IgD-negative memory B cell (primary cell): ENCODE data around the gene FOXR1. TPM values are rescaled to one million over a fixed set of nuclear protein-coding genes. Genes with fewer than 3 reads are reported as not detected.

Experiments used
- H3K27ac Mint-ChIP-seq, 3 donors: one replicate each; pipeline ENCODE4 v1.8.0; 2020 to 2022; ENCODE audit warnings: mild to moderate bottlenecking in 3 of 3, mixed read lengths in 3 of 3, moderate library complexity in 1 of 3
- H3K27me3 Mint-ChIP-seq: one replicate; pipeline ENCODE4 v1.8.0; 2021; ENCODE audit warnings: mixed read lengths
- H3K36me3 Mint-ChIP-seq: one replicate; pipeline ENCODE4 v1.8.0; 2020; ENCODE audit warnings: mild to moderate bottlenecking, mixed read lengths
- H3K4me1 Mint-ChIP-seq, 3 donors: one replicate each; pipeline ENCODE4 v1.8.0; 2020 to 2022; ENCODE audit warnings: mixed read lengths in 3 of 3, mild to moderate bottlenecking in 1 of 3
- H3K4me3 Mint-ChIP-seq, 4 donors: one replicate each; pipeline ENCODE4 v1.8.0; 2020 to 2022; ENCODE audit warnings: mild to moderate bottlenecking in 4 of 4, mixed read lengths in 4 of 4, moderate library complexity in 3 of 4
- H3K9me3 Mint-ChIP-seq, 3 donors: one replicate each; pipeline ENCODE4 v1.8.0; 2020 to 2021; ENCODE audit warnings: mixed read lengths in 3 of 3, mild to moderate bottlenecking in 1 of 3
- polyA plus RNA-seq: library from polyadenylated mRNA; unstranded; fragments of 300-500 nt; fragmentation: Illumina TruSeq; gene quantifications from one replicate; pipeline ENCODE4 v1.2.3, GENCODE V29; 2021

The FOXR1 gene
- polyA plus RNA-seq, 1 donor from 2014 or later, result not detected

- H3K9me3 Mint-ChIP-seq, result no peaks in the 10 kb centered on the region
- no peaks in the 10 kb centered on the region for H3K27me3 Mint-ChIP-seq
- peak overlapping the region in 1 of 4 donors; percentile 78 for H3K4me3 Mint-ChIP-seq
- peaks cover 3% of the 10 kb centered on the region for H3K36me3 Mint-ChIP-seq
- H3K4me1 Mint-ChIP-seq, result peaks cover 14 to 24% (median 21%) of the 10 kb centered on the region in 3 donors
- peak overlapping the region in 2 of 3 donors; percentile 58 to 90 for H3K27ac Mint-ChIP-seq
Observed at GRCh38 chr11:119024430-119025098, 53.0 kb downstream of the FOXR1 start.

GRCh38 chr11:119025099-119025473 is 53.5 kb downstream of the FOXR1 start:
- peaks cover 16 to 24% (median 20%) of the 10 kb centered on the region in 3 donors for H3K4me1 Mint-ChIP-seq
- peak overlapping the region in 1 of 3 donors; percentile 55 for H3K27ac Mint-ChIP-seq
- H3K9me3 Mint-ChIP-seq, result no peaks in the 10 kb centered on the region
- H3K4me3 Mint-ChIP-seq, result peak overlapping the region in 1 of 4 donors; percentile 78
- H3K36me3 Mint-ChIP-seq, result peaks cover 3% of the 10 kb centered on the region
- H3K27me3 Mint-ChIP-seq, result no peaks in the 10 kb centered on the region

- Mint-ChIP-seq H3K4me3 (peak overlapping the region in 1 of 4 donors; percentile 29), H3K36me3 (peaks cover 3% of the 10 kb centered on the region)
Observed at GRCh38 chr11:119025541-119025940, 54.0 kb downstream of the FOXR1 start.

GRCh38 chr11:119025978-119026766 is 54.6 kb downstream of the FOXR1 start:
- Mint-ChIP-seq H3K36me3 (peaks cover 3% of the 10 kb centered on the region), H3K27me3 (no peaks in the 10 kb centered on the region), H3K27ac (peak overlapping the region in 1 of 3 donors; percentile 15), H3K9me3 (no peaks in the 10 kb centered on the region), H3K4me1 (peaks cover 15 to 23% (median 17%) of the 10 kb centered on the region in 3 donors), H3K4me3 (peak overlapping the region in 1 of 4 donors; percentile 29)

More at GRCh38 chr11:119025541-119025940, 54.0 kb downstream of the FOXR1 start:
- H3K9me3 Mint-ChIP-seq, result no peaks in the 10 kb centered on the region
- H3K27me3 Mint-ChIP-seq, result no peaks in the 10 kb centered on the region
- H3K4me1 Mint-ChIP-seq, result peaks cover 15 to 23% (median 18%) of the 10 kb centered on the region in 3 donors
- H3K27ac Mint-ChIP-seq, result peak overlapping the region in 2 of 3 donors; percentile 33 to 55

GRCh38 chr11:119026970-119027369 is 55.4 kb downstream of the FOXR1 start:
- H3K36me3 Mint-ChIP-seq, result peaks cover 1% of the 10 kb centered on the region
- peak overlapping the region in 1 of 4 donors; percentile 80 for H3K4me3 Mint-ChIP-seq
- peaks cover 11 to 18% (median 14%) of the 10 kb centered on the region in 3 donors for H3K4me1 Mint-ChIP-seq
- H3K27ac Mint-ChIP-seq, result no peak overlapping the region
- no peaks in the 10 kb centered on the region for H3K9me3 Mint-ChIP-seq
- H3K27me3 Mint-ChIP-seq, result no peaks in the 10 kb centered on the region

GRCh38 chr11:119027561-119028345 is 56.2 kb downstream of the FOXR1 start:
- no peaks in the 10 kb centered on the region for H3K27me3 Mint-ChIP-seq
- H3K36me3 Mint-ChIP-seq, result peaks cover 1% of the 10 kb centered on the region
- peak overlapping the region in 3 of 4 donors; percentile 3 to 80 (median 80) for H3K4me3 Mint-ChIP-seq
- peaks cover 11 to 18% (median 14%) of the 10 kb centered on the region in 3 donors for H3K4me1 Mint-ChIP-seq
- no peak overlapping the region for H3K27ac Mint-ChIP-seq
- no peaks in the 10 kb centered on the region for H3K9me3 Mint-ChIP-seq

GRCh38 chr11:119028346-119029068 is 56.9 kb downstream of the FOXR1 start:
- H3K27ac Mint-ChIP-seq, result peak overlapping the region in 1 of 3 donors; percentile 7
- H3K27me3 Mint-ChIP-seq, result no peaks in the 10 kb centered on the region
- H3K4me3 Mint-ChIP-seq, result peak overlapping the region in 3 of 4 donors; percentile 21 to 88 (median 80)
- peaks cover 11 to 14% (median 13%) of the 10 kb centered on the region in 3 donors for H3K4me1 Mint-ChIP-seq
- H3K9me3 Mint-ChIP-seq, result no peaks in the 10 kb centered on the region
- H3K36me3 Mint-ChIP-seq, result peaks cover 1% of the 10 kb centered on the region

GRCh38 chr11:119029069-119029339 is 57.4 kb downstream of the FOXR1 start:
- Mint-ChIP-seq H3K27ac (peak overlapping the region in 2 of 3 donors; percentile 7 to 13), H3K4me1 (peaks cover 11 to 13% (median 12%) of the 10 kb centered on the region in 3 donors), H3K27me3 (no peaks in the 10 kb centered on the region), H3K9me3 (no peaks in the 10 kb centered on the region), H3K4me3 (peak overlapping the region; percentile 21 to 94 (median 69)), H3K36me3 (peaks cover 1% of the 10 kb centered on the region)

GRCh38 chr11:119029340-119030028 is 57.9 kb downstream of the FOXR1 start:
- H3K9me3 Mint-ChIP-seq, result no peaks in the 10 kb centered on the region
- no peaks in the 10 kb centered on the region for H3K36me3 Mint-ChIP-seq
- peaks cover 11 to 13% (median 12%) of the 10 kb centered on the region in 3 donors for H3K4me1 Mint-ChIP-seq
- H3K27ac Mint-ChIP-seq, result peak overlapping the region; percentile 7 to 59 (median 13)
- H3K27me3 Mint-ChIP-seq, result no peaks in the 10 kb centered on the region
- H3K4me3 Mint-ChIP-seq, result peak overlapping the region; percentile 38 to 94 (median 87)

GRCh38 chr11:119030029-119030328 is 58.4 kb downstream of the FOXR1 start:
- Mint-ChIP-seq H3K9me3 (no peaks in the 10 kb centered on the region), H3K27me3 (no peaks in the 10 kb centered on the region), H3K27ac (peak overlapping the region in 2 of 3 donors; percentile 7 to 59), H3K4me1 (peaks cover 11 to 13% (median 12%) of the 10 kb centered on the region in 3 donors), H3K4me3 (peak overlapping the region; percentile 83 to 94 (median 87)), H3K36me3 (no peaks in the 10 kb centered on the region)

- Mint-ChIP-seq H3K4me3 (peak within 1 kb of the TSS; percentile 86 to 94 (median 89)), H3K9me3 (no peaks in the 10 kb centered on the region), H3K27me3 (no peaks in the 10 kb centered on the region), H3K36me3 (no peaks in the 10 kb centered on the region), H3K27ac (peak within 1 kb of the TSS; percentile 59 to 92 (median 85)), H3K4me1 (peaks cover 7 to 13% (median 12%) of the 10 kb centered on the region in 3 donors)
Observed at GRCh38 chr11:119030329-119031047, 58.9 kb downstream of the FOXR1 start, which contains the start of gene SLC37A4. TSS of gene SLC37A4 (minus strand) at chr11:119030877.
